ENCODE data around the gene MYH7B. TPM values are rescaled to one million over a fixed set of nuclear protein-coding genes. Genes with fewer than 3 reads are reported as not detected.

Gene MYH7B
- total RNA-seq, 2 donors from 2014 or later = 0.42 to 0.57 TPM

DNA sequence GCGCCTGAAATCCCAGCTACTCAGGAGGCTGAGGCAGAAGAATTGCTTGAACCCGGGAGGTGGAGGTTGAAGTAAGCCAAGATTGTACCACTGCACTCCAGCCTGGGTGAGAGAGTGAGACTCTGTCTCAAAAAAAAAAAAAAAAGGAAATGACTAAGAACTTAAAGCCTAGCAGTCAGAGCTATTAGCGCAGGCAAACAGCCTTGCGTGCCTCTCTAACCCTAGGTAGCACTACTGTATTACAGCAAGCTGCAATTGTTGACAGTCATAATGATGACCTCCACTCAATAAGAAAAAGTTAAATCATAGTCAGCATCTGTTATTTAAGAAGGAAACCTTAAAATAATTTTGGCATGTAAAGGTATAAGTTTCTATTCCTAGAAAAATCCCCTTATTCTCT lies 14.4 kb upstream of the MYH7B start:
- intact Hi-C loops (cut with DNase I) = loop anchor here in 1 of 2 donors (1.0 kb wide), 1 partner anchor 23 kb away; no protein-coding TSS in a partner anchor
- DNase-seq (ENCODE audit: low spot score) = no peak

DNA sequence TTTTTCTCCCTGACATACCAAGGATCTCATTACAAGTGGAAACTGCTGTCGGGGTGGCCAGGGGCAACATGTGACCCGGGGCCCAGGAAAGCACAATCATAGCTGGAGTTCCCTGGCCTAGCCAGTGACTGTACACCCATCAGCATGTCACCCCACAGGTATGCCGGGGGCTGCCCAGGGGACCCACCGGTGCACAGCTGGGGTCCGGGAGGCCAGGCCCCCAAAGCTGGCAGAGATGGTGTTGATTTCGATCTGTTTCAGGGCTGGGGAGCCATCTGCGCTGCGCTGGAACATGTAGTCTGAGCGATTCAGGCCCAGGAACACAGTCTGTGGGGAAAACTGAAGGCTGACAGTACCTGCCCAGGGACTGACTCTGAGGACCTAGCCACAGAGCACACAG lies 13.4 kb upstream of the MYH7B start:
- intact Hi-C loops (cut with DNase I) = no loop called here
- DNase-seq (ENCODE audit: low spot score) = no peak

DNA sequence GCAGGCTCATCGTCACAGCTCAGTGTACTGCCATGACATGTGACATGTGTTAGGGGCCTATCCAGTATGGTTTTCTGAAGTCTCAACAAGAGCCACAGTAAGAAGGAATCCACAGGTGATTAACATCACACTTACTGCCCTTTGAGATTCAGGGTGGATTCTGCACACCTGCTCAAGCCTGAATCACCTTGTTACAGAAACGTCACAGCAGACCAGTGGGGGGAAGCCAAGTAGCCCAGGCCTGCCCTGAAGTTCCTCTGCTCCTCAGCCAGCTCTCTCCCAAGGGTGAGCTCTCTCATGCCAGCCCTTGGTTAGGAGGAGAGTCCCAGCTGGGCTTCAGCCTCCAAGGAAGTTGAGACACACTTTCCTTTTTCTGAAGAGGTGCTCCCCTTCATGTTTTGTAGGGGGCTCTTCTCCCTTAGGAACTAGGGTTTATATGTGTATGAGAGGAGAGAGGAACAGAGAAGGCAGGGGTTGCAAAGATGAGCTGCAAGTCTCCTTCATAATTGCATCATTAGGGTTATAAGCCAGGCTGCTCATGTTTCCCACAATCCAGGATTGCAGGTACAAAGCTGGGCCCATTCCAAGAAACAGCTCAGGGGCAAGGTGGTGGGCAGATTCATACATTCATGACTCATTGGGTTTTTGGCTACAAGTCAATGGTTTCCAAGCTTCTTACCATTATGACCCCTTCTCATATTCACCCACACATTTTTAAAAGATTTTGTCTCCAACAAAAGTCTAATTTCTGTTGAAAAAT lies 11.7 kb upstream of the MYH7B start:
- intact Hi-C loops (cut with DNase I) = no loop called here
- no peak for DNase-seq (ENCODE audit: low spot score)

DNA sequence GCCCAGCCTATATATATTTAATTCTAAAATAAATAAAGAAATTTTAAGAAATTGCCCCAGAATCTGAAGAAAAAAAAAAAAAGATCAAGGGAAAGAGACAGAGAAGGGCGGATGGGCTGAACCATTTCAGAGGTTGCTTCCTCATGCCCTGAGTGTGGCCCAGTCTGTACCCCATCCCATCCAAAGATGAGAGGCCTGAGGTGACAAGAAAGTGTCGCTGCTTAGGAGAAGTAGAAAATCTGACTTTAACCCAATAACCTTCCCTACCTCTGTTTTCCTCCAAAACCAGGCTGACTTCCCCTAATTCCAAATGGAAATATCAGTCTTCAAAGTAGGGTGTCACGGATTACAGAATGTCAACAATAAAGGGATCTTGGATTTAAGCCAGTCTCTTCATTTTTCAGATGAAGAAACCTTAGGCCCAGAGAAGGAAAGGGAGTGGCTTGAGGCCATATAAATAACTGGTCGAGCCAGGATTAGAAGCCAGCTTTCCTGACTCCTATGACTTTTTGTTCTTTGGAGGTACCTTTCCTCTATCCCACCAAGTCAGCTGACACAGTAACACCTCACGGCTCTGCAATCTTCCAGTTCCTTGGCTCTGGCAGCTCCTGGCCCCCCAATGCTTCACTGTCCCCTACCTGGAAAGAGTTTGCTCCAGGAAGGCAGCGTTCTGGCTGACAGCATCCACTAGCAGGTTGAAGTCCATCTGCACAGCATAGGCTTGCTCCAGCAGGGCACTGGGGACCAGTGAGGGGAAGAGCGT lies 10.2 kb upstream of the MYH7B start:
- DNase-seq (ENCODE audit: low spot score) = no peak
- intact Hi-C loops (cut with DNase I) = no loop called here

DNA sequence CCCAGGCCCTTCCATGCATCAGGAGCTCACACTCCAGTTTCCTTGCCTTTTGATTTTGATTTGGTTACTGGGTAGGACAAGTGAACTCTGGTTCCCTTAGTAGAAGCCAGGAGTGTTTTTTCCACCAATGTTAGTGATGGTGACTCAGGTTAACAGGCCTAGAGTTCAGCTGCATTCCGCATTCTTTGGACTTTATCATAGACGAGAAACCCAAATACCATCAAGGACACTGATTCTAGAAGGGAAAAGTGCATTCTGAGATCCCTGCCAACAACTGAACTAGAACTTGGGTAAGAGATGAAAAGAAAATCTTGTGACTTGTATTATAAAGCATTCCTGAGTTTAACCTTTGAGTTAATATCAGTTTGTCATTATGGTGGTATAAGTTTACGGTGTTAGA lies 9.0 kb upstream of the MYH7B start:
- intact Hi-C loops (cut with DNase I) = no loop called here
- no peak for DNase-seq (ENCODE audit: low spot score)

DNA sequence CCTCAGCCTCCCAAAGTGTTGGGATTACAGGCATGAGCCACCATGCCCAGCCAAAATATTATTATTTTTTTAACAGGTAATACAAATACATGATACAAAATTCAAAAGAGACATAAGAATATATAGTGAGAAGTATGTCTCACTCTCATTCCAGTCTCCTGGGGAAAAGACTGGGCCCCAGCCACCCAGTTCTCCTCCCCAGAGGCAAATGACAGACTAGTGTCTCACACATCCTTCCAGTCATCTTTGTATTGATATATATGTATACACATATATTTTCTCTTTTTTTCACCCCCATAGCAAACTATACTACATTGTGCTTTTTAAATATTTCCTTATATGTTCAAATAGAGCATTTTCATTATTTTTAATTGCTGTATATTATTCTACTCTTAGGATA lies 8.3 kb upstream of the MYH7B start:
- intact Hi-C loops (cut with DNase I) = no loop called here
- DNase-seq (ENCODE audit: low spot score) = no peak

DNA sequence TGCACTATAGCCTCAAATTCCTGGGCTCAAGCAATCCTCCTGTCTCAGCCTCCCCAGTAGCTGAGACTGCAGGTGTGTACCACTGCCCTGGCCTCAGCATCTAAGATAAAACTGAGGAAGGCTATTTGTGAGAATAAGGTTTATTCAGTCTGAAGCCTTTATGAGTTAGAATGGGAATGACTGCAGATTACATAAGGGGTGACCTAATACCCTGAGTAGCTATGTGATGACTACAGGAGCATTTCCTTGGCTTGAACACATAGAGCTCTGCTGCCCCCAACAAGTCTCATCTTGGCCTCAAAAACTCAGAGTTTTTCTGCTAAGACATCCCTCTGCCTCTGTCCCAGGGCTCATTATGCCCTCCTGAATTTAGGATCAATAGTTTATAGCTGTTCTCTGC lies 7.6 kb upstream of the MYH7B start:
- intact Hi-C loops (cut with DNase I) = no loop called here
- DNase-seq (ENCODE audit: low spot score) = no peak

DNA sequence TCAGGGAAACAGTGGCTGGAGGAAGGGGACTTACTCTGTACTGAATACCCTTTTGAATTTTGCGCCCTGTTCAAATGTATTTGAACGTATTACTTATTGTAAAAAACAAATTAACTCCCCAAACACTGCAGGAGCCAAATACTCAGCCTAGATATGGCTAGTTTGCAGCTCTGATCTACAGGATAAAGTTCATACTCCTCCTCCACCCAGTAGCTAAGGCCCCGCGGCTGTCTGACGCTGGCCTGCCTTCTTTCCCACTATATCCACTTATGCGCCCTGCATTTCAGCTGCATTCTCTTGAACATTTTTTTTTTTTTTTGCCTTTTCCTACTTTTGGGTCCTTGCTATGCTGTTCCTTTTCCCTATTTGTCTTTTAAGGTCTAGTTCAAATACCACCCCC lies 6.5 kb upstream of the MYH7B start:
- DNase-seq (ENCODE audit: low spot score) = no peak
- intact Hi-C loops (cut with DNase I) = no loop called here

DNA sequence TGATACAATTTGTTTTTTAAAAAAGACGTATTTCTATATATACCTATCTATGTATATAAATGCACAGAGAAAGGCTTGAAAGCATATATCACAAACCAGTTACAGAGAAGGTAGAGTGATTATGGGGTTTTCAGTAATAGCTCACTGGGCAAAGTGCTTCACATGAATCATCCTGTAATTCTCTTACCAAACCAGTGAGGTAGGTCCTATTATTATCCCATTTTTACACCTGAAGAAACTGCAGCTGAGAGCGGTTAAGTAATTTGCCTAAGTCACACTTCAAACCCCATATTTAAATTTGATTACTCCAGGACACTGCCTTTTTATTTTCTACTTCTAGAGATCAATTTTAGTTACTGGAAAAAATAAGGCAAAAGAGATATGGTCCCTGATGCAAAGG lies 4.4 kb upstream of the MYH7B start:
- DNase-seq (ENCODE audit: low spot score) = no peak
- intact Hi-C loops (cut with DNase I) = loop anchor here in 1 of 2 donors (5.0 kb wide), 1 partner anchor 79 kb away; the partner anchor contains the start of gene GGT7

DNA sequence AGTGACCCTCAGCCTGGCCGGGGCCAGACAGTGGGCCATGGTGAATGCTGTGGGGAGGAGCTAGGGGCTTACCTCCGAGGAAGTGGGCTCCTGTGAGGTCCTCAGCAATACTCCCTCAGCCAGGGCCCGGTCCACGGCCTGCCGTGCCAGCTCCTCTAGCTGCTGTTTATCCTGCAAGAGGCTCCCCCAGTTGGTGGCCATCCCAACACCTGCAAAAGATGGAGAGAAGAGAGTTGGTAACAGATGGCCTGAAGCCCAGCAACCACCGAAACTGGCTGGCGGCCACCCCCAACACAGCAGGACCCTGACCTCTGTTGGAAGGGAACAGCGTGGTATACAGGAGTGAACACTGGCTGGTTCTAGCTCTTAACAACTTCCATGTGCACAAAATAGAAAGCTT lies 4.0 kb upstream of the MYH7B start:
- DNase-seq (ENCODE audit: low spot score) = no peak
- intact Hi-C loops (cut with DNase I) = loop anchor here in 1 of 2 donors (5.0 kb wide), 1 partner anchor 79 kb away; the partner anchor contains the start of gene GGT7

DNA sequence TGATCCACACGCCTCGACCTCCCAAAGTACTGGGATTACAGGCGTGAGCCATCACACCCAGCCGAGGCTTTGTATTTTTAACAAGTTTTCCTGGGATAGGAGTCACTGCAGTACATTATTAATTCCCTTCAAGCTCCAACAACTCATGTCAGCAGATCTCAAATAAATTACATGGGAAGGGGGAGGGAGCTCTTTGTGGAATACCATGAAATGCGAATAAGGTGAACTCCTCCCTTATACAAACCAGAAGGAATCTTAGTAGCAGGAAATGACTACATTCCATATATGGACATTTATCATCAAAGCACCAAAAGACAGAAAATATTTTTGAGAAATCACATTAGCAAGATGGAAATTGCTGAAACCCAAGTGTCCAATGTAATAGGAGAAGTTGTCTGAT lies 3.0 kb upstream of the MYH7B start:
- DNase-seq (ENCODE audit: low spot score) = no peak
- intact Hi-C loops (cut with DNase I) = loop anchor here in 1 of 2 donors (5.0 kb wide), 1 partner anchor 80 kb away; the partner anchor contains the start of gene GGT7

DNA sequence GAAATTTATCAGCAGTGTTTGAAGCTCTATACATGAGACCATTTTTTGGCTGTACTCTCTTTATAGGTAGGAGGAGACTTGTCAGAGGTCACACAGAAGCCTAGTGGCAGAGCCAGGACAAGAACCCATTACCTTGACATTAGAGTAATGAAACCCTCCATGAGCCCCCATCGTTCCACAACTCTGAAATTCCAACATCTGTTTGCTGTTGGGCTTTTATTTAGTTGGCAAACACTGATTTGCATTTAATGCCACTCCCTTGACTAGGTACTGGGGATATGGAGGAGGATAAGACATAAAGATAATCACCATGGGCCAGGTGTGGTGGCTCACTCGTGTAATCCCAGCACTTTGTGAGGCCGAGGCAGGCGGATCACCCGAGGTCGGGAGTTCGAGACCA lies 1.7 kb upstream of the MYH7B start:
- DNase-seq (ENCODE audit: low spot score) = no peak
- intact Hi-C loops (cut with DNase I) = loop anchor here (2.0 to 5.0 kb wide), 2 partner anchors 79 to 82 kb away; partner anchors contain the start of gene GGT7 (in 1 of the 2)

DNA sequence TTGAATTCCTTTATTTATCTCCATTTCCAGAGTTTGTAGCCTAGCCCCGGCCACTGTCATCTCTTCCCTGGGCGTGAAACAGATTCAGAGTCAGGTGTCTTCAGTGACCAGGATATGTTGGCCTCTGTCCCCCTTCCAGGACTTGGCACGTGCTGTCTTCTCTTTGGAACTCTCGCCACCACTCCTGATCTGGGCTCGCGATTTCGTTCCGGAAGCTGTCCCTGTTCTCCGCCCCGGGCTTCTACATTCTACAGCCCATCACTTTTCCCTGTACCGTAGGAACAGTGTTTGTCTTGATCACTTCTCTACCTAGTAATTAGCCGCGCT lies 801 bp upstream of the MYH7B start:
- intact Hi-C loops (cut with DNase I) = loop anchor here (2.0 to 5.0 kb wide), 2 partner anchors 80 to 83 kb away; partner anchors contain the start of gene GGT7 (in 1 of the 2)
- DNase-seq (ENCODE audit: low spot score) = no peak

DNA sequence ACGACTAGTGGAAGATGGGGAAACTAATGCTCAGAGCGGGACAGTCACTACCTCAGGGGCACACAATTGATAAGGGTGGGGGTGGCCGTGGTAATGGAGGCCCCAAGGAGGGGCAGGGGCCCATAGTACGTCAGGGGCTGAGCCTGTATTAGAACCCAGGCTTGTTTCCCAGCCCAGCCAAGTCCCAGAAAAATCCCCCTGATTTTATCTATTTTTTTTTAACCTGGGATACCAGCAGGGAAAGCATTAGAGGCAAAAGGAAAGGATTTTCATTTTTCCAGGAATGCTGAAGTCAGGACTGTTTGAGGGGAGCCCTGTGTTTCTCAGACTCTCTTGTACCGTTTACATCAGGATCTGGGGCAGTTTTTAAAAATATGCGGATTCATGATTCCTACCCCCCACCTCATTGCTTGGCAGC lies 382 bp downstream of the MYH7B start:
- intact Hi-C loops (cut with DNase I) = no loop called here

DNA sequence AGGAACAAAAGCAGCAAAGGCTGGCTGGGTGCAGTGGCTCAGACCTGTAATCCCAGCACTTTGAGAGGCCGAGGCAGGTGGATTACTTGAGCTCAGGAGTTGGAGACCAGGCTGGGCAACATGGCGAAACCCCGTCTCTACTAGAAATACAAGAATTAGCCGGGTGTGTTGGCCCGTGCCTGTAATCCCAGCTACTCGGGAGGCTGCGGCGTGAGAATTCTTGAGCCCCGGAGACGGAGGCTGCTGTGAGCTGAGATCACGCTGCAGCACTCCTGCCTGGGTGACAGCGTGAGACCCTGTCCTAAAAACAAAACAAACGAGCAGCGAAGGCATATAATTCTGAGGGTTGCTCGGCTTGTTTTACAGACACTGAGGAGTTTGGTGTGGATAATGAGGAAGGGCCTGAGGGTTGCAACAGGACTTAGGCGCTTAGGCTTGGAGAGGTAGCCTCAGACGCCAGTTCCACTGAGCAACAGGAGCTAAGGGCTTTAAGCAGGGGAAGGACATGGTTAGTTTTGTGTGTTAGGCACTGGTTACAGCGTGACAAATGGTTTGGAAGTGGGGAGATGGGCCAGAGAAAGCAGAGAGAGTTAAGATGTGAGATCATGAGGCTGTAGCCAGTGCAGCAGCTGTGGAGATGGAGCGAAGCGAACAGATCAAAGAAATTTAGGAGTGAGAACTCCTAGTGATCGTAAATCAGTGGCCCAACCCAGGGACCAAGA lies 1.2 kb downstream of the MYH7B start:
- DNase-seq (ENCODE audit: low spot score) = no peak
- intact Hi-C loops (cut with DNase I) = no loop called here

More for the DNA sequence above, 382 bp downstream of the MYH7B start:
- DNase-seq (ENCODE audit: low spot score) = no peak

DNA sequence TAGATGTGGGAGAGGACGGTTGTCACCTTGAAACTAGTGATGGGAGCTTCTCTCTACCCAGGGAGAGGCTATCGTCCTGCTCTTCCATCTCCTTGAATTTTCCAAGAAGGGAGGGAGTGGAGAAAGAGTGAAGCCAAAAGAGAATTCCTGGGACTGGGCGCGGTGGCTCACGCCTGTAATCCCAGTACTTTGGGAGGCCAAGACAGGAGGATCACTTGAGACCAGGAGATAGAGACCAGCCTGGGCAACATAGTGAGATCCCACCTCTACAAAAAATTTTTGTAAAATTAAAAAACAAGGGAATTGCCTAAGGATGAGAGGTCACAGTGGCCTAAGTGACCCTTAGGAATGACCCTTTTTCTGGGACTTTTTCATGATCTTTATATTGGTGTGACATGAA lies 8.8 kb downstream of the MYH7B start:
- intact Hi-C loops (cut with DNase I) = loop anchor here in 1 of 2 donors (10.0 kb wide), 1 partner anchor 390 kb away; no protein-coding TSS in a partner anchor

DNA sequence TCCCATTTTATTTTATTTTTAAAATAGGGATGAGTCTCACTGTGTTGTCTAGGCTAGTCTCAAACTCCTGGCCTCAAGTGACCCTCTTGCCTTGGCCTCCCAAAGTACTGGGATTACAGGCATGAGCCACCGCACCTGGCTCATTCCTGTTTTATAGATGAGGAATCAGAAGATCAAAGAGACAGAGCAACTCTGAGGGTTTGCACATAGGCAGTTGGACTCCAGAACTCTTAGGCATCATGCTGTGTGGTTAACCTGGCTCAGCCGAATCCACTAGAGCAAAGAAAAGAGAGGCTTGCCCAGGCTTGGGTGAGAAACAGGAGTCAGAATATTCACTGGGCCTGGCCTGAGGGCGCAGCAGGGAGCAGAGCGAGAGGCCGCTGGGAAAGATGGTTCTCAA lies 9.4 kb downstream of the MYH7B start:
- intact Hi-C loops (cut with DNase I) = loop anchor here in 1 of 2 donors (10.0 kb wide), 1 partner anchor 390 kb away; no protein-coding TSS in a partner anchor
- DNase-seq (ENCODE audit: low spot score) = no peak

More for the DNA sequence above, 8.8 kb downstream of the MYH7B start:
- no peak for DNase-seq (ENCODE audit: low spot score)

DNA sequence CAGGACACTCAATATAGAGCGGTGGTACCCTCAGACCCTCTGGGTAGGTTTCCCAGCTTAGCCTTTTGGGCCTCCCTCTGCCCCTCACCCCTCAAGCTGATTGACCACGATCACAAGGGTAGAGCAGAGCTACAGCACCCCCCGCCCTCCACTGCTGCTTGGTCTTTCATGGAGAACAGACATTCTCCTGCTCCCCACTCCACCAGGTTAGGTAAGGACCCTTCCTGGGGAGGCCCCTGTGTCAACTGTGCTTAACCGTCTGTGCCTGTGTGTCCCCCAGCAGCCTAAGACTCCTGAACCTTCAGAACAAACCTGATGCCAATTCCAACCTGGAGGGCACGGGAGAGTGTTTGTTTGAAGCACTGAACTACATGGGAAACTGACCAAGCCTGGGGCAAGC lies 11.8 kb downstream of the MYH7B start:
- DNase-seq (ENCODE audit: low spot score) = no peak
- intact Hi-C loops (cut with DNase I) = loop anchor here in 1 of 2 donors (10.0 kb wide), 1 partner anchor 393 kb away; no protein-coding TSS in a partner anchor

DNA sequence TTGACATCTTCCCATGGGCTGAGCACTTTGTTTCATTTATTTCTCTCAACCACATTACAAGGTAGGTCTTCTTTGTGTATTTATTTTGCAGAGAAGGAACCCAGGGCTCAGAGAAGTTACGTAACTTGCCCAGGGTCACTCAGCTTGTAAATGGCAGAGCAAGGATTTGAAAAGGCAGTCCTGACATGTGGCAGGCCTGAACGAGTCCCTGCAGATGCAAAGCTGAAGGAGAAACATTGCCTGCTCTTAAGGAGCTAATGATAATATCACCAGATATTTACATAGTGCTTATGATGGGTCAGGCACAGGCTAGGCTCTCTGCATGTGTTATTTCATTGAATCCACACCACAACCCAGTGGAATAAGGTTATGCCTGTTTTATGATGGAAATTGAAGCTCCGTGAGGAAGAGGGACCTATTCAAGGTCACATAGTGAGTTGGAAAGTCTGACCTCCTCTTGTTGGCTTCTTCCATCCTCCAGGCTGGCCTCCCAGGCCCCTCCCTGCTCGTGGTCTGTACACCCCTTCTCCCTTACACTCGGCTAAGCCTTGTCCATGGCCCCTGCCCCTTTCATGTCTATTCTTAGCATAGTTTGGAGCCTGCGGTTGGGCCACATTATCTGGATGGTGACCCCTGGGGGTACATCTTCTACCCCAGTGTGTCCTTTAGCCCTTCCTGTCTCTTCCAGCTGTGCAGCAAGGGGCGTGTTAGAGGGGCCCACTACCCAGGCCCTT lies 12.5 kb downstream of the MYH7B start:
- no peak for DNase-seq (ENCODE audit: low spot score)
- intact Hi-C loops (cut with DNase I) = loop anchor here in 1 of 2 donors (10.0 kb wide), 1 partner anchor 393 kb away; no protein-coding TSS in a partner anchor
